Hematopoietic multipotent progenitor cell (in vitro differentiated cells): ENCODE data around the gene ZNF644. TPM values are rescaled to one million over a fixed set of nuclear protein-coding genes. Genes with fewer than 3 reads are reported as not detected.

ENCODE experiments used
- DNase-seq, 3 donors: peaks; one replicate each; pipeline ENCODE4 v3.0.0-alpha.2; 2011 to 2015; ENCODE audit warnings: low read depth in 2 of 3, low spot score in 2 of 3
- total RNA-seq: library from RNA; depleted of rRNA; stranded (reverse); fragments of >200 nt; gene quantifications from one replicate; pipeline ENCODE4 v1.2.3, GENCODE V29; 2012

ZNF644 gene
- total RNA-seq, 1 donor = 38.0 TPM

DNA sequence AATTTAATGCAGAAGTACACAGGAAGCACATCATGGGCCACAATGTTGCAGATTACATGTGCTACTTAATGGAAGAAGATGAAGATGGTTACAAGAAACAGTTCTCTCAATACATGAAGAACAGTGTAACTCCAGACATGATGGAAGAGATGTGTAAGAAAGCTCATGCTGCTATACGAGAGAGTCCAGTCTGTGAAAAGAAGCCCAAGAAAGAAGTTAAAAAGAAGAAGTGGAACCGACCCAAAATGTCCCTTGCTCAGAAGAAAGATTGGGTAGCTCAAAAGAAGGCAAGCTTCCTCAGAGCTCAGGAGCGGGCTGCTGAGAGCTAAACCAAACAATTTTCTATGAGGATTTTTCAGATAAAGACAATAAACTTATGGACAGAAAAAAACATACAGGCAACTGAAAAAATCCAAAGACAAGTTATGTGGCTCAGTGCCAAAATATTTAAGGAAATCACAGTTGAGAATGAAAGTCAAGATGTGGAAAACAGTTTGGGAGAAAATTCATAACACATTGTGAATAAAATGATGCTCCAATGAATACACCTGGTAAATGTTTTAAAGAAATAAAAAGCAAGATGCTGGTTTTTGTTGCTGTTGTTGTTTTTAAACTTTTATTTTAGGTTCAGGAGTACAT is 2.8 kb upstream of the ZNF644 start:
- DNase-seq = no peak

DNA sequence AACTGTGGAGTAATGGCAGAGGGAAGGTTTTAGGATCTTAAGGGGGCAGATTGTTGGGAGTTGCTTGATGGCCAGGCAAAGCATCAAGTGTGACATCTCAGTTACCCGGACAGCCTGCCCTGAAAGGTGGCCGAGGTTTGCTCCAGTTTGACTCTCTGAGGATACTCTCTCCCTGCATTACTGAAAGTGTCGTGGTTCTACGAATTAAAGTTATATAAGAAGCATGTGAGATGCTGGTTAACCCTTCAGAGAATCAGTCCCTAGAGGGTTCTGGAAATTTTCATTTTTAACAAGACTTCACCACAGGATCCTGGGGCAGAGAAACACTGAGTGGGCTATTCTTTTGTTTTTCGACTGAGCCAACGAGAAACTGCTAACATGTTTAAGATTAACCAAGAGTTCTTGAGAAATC is 689 bp upstream of the ZNF644 start:
- DNase-seq = no peak

DNA sequence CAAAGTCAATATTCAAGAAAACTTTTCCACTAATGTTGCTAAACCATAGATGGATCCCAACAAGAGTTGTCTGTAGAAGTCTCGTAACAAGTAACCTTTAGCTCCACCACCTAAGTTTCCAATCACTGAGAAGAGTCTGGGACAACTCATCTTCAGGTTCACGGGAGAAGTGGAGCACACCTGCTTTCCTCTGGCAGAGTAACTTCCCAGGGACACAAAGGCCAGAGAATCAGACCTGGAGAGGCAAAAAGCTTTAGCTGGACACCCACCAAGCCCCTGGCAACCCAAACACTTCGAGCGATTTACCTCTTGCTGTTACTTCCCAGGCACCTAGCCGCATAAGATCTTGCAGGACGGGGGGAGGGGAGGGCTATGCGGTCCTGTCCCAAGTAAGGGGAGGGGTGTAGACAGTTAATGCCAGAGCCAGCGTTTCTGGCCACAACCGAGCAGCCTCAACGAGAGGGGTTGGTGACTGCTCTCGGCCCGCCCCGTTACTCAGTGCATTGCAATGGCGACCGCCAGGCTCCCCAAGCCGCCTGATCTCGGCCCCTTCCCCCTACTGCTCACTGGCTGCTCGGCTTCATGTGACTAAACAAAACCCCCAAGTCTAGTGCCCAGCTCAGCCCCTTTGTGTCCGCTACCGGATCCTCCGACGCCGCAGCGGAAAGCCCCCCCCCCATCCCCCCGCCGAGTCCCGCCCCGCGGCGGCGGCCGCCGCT is 709 bp downstream of the ZNF644 start:
- peak; percentile 30 to 92 (median 90) for DNase-seq

DNA sequence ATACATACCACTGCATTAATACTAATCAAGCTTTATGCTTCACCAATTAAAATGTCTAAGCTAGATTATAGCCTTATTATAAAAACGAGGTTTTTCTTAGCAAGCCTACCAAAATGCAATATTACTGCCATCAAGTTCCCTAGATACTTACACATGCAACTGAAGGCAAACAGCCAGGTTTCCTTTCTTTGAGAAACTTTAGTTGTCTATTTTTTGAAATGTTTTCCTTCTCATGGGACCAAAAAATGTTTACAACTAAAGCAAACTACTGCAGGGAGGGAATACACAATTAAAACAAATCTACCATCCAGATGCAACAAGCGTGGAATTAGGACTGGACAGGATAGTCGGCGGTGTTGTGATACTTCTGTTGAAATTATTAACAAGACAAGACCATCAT is 1.3 kb downstream of the ZNF644 start:
- DNase-seq = no peak

DNA sequence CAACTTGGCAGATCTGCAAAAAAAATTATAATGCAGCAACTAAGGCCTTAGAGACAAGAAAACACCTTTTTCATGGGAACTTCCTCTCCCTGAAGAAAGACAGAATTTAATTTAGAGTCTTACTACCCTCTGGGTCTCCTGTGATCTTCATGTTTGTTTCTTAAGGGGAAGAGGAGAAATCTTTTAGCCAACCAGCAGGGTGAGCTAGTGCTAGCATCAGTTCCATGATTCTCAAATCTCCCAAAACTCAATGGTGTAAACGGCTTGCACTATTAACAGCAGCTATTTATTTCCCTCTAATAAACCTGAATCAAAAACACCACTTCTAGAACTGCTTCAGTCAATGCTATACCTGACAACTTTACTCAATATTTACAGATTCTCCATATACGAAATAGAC is 3.8 kb downstream of the ZNF644 start:
- peak in 2 of 3 donors; percentile 36 to 60 for DNase-seq

DNA sequence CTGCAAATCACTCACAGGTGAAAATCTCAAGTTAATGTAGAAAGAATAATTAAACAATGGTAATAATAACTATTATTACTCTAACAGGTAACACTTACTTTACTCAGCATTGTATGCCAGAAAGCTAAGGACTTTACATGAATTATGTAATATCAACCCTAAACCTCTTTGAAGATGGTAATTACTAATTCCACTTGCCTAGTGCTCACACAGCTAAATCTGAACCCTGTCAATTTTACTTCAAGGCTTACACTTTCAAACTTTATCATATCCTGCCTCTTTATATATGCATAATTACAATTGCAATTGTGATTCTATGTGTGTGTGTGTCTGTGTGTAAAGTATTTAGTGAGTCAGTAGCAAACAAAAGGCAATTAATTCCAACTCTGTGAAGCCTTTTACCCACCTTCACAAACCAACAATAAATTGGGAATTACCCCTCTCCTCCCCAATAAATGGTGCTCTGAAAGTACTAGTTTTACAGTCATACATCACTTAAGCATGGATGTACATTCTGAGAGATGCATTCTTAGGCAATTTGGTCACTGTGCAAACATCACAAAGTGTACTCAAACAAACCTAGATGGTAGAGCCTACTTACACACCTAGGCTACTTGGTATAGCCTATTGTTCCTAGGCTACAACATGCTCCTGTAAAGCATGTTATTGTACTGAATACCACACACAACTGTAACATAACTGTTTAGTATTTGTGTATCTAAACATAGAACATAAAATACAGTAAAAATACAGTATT is 5.9 kb downstream of the ZNF644 start:
- no peak for DNase-seq

DNA sequence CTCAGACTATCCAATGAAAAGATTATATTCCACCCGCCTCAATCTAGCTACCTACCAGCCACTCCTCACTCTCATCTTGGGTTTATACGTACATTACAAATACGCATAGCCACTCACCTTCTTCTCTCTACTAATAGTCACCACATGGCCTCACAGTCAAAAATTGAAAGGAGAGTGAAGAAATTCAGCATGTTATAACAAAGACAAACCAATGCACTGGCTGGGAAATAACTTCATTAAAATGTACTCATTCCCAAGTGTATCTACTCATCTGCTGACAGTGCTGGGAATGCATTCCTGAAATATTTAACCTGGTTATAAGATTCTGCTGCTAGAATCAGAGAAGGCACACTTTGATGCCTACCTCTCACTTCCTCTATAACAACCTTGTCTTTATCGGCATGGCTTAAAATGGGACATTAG is 6.5 kb downstream of the ZNF644 start:
- no peak for DNase-seq

DNA sequence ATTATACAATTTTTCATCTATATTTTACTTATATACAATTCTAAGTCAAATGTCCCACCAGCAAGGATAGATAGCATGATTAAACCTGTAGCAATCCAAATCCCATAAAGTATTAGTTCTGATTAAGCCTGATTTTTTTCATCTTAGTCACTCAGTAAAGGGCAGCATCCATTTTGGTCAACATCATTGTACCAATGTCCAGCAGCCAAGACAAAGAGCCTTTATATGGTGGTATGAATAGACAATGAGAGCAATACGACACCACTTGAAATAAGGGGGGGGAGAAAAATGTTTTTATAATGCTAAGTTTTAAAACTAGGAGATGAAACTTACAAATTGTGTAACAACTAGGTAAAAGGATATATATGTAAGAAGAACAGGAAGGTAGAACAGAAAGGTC is 7.4 kb downstream of the ZNF644 start:
- DNase-seq = no peak

DNA sequence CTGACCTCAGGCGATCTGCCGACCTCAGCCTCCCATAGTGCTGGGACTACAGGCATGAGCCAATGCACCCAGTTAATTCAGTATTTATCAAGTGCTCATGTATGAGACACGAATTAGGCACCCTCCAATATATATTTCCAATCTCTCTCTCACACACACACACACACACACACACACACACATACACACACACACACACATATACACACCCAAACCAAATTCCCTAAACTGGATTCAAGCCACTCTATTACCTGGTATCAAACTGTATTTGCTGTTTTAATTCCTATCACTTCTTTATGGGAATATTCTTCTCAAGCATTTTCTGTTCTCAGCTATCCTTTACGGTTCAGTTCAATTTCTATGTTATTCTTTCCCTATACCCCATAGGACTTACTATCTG is 8.5 kb downstream of the ZNF644 start:
- no peak for DNase-seq

DNA sequence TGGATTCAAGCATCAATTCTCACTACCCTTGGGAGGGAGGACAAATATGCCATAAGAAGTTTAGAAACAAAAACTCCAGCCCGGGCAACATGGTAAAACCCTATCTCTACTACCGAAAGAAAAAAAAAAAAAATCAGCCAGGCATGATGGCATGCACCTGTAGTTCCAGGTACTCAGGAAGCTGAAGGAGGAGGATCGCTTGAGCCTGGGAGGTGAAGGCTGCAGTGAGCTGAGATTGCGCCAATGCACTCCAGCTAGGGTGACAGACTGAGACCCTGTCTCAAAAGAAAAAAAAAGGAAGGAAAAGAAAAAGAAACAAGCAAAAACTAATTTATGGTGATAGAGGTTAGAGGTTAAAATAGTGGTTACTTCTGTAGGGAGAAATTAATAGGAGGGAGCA is 9.6 kb downstream of the ZNF644 start:
- DNase-seq = no peak

DNA sequence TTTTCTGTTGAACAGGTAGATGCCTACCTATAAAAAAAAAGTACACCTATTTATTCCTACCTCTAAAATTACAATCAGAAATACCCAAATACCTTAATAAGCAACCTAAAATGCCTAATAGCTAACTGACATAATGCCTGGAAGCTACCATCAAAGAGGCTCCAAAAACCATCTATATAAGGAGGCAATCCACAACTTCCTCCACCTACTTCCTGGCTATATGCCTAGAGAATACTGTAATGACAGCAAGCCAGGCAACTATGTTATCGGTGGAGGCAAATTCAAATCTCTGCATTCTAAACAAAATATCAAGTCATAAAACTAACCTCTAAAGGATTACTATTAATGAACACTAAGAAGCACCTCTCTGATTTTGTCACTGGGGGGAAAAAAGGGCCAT is 10.1 kb downstream of the ZNF644 start:
- no peak for DNase-seq

DNA sequence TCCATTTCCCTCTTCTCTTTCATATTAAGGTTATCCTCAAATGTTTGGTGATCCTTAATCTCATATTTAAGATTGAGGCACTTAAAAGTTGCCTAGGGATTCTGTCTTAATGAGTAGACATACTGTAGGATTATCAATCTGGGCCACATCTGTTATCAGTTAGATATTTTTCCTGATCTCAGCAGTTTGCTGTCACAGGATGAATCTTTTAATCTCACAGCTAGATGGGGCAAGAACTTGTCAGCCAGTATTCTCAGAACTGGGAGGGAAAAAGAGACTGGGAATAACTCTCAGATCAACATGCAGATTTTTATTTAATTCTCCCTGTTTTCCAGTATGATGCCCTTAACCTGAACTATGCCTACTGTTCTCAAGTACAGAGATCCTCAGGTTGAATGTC is 14.0 kb downstream of the ZNF644 start:
- no peak for DNase-seq

DNA sequence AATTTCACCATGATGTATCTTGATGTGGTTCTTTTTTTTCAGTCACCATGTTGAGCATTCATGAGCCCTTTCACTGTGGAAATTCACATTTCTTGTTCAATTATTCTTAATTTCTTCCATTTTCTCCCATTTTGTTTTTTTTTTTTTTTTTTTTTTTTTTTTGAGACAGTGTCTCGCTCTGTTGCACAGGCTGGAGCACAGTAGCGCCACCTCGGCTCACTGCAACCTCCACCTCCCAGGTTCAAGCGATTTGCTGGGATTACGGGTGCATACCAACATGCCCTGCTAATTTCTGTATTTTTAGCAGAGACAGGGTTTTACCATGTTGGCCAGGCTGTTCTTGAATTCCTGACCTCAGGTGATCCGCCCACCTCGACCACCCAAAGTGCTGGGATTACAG is 14.7 kb downstream of the ZNF644 start:
- DNase-seq = no peak

DNA sequence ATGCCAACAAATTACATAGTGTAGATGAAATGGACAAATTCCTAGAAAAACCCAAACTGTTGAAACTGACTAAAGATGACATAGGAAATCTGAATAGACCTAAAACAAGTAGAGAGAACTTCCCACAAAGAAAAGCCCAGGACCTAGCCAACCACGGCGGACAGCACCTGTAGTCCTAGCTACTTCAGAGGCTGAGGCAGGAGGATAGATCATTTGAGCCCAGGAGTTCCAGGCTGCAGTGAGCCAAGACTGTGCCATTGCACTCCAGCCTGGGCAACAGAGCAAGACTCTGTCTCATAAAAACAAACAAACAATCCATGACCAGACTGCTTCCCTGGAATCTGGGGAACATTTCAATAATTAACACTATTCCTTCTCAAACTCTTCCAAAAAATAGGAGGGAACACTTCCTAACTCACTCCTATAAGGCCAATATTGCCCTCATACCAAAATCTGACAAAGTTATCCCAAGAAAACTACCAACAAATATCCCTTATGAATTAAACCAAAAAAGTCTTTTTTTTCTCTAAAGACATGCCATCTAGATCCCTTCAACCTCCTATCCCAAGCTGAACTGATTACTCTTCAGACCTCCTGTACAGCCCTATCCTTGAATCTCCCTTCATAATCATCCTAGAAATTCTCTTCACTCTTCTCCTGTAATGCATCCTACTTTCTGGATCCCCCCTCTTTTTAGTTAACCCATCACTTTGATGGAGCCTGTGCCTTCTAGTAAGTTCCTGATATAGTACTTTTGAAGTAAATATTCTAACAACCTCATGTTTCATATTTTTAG is 15.5 kb downstream of the ZNF644 start:
- DNase-seq = no peak

DNA sequence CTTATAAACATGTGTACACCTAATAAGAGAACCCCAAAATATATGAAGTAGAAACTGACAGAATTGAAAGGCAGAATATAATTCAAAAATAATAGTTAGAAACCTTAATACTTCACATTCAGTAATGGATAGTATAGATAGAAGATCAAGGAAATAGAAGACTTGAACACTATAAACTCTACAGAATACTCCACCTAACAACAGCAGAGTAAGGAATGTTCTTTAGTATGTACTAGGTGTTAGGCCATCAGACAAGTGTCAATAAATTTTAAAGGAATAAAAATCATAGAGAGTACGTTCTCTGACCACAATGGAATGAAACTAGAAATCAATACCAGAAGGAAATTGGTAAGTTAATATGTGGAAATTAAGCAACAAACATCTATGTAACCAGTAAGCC is 16.6 kb downstream of the ZNF644 start:
- no peak for DNase-seq

DNA sequence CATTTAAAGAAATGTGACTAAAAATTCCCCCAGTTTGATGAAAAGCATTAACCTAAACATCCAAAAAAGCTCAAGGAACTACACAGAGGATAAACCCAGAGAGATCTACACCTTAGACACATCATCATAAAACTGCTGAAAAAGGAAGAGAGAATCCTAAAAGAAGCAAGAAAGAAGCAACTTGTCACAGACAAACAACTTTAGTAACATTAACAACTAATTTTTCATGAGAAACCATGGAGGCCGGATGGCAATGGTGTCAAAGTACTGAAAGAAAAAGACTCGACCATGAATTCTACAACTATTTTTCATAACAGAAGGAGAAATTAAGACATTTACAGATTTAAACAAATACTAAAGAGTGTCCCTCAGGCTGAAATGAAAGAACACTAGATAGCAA is 17.7 kb downstream of the ZNF644 start:
- DNase-seq = no peak

DNA sequence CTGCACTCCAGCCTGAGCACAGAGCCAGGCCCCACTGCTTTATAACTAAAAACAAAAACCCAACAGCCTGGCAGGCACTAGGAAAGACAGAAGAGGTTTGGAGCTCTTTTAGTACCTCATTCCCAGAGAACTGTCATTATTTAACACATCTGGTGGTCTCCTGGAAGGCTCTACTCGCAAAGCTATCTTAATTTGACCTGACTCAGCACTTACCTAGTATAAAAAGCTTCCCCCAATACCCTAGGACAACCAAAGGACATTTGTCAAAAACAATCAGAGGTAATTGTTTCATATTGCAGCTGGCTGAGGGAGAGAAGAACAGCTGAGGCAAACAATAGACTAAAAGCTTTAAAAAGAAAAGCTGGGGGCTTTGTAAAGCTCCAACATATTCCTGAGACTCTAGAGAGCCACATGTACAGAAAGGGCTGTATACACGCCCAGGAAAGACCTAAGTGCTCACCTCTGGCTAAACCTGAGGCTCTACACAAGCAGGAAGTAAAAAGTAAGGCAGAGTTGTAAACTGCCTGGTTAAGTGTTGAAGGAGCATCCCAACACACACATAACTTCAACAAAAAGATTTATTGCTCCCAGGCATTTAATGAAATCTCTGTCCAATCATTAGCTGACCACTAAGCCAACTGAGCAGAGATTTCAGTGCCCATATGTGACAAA is 25.0 kb downstream of the ZNF644 start:
- DNase-seq = no peak

DNA sequence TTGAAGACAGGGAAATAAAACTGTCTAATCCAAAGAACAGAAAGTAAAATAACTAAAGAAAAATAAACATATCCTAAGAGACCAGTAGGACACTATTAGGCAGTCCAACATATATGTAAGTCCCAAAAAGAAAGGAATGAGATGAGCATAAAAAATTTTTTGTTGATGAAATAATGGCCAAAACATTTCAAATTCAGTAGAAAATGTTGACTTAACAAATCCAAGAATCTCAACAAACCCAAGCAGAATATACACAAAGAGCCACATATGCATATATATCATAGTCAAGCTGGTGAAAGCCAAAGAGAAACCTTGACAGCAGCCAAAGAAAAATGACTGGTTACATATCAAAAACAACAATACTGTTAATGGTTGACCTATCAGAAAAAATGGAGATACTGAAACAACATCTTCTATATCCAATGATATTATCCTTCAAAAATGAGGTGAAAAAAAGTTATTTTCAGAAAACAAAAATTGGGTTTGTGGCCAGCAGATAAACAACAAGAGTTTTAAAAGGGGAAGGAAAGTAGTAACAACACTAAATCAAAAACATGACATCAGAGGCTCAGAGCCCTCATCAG is 26.4 kb downstream of the ZNF644 start:
- no peak for DNase-seq

DNA sequence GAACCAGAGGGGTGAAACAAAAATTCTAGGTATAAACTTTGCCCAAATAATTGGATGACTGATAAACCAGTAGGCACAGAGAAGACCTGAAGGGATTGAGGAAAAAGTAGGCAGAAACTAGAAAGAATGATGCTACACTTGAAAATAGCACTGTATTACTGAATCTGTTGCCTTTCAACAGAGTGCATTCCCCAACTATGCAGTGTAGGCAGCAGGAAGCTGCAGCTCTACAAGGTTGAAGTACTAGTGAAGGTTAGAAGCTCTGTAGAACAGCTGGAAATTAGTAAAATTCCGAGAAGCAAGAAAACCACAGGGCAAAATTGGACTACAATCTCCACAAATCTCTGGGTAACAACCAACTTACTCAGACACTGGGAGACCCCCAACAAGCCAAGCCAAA is 27.4 kb downstream of the ZNF644 start:
- no peak for DNase-seq

DNA sequence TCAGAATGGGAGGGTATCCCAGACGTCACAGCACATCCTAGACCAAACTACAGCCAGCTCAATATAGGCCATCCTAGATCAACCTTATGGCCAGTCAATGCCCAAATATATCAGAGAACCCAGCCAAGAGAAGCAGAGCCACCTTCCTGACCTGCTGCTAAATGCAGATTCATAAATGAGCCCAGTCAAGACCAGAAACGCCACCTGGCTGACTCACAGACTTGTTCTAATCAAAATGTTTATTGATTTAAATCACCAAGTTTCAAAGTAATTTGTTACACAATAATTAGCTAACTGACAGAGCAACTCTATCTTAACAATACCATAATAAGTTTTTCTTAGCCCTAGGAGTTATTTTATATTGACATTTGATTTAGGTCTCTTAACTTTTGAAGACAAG is 28.6 kb downstream of the ZNF644 start:
- DNase-seq = no peak
